Stimulated activated CD8-positive, alpha-beta memory T cell treated with anti-CD3 and anti-CD28 coated beads, Interleukin-4, amount 100 ng/mL, for 4 hours (primary cell): ENCODE measurements around the gene SLC40A1.

ENCODE experiments used
- DNase-seq, 2 donors: peaks; one replicate each; pipeline ENCODE4 v3.0.0-alpha.2; 2020; ENCODE audit warnings: low read depth in 2 of 2, low spot score in 1 of 2

SLC40A1 gene, protein sequence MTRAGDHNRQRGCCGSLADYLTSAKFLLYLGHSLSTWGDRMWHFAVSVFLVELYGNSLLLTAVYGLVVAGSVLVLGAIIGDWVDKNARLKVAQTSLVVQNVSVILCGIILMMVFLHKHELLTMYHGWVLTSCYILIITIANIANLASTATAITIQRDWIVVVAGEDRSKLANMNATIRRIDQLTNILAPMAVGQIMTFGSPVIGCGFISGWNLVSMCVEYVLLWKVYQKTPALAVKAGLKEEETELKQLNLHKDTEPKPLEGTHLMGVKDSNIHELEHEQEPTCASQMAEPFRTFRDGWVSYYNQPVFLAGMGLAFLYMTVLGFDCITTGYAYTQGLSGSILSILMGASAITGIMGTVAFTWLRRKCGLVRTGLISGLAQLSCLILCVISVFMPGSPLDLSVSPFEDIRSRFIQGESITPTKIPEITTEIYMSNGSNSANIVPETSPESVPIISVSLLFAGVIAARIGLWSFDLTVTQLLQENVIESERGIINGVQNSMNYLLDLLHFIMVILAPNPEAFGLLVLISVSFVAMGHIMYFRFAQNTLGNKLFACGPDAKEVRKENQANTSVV

DNA sequence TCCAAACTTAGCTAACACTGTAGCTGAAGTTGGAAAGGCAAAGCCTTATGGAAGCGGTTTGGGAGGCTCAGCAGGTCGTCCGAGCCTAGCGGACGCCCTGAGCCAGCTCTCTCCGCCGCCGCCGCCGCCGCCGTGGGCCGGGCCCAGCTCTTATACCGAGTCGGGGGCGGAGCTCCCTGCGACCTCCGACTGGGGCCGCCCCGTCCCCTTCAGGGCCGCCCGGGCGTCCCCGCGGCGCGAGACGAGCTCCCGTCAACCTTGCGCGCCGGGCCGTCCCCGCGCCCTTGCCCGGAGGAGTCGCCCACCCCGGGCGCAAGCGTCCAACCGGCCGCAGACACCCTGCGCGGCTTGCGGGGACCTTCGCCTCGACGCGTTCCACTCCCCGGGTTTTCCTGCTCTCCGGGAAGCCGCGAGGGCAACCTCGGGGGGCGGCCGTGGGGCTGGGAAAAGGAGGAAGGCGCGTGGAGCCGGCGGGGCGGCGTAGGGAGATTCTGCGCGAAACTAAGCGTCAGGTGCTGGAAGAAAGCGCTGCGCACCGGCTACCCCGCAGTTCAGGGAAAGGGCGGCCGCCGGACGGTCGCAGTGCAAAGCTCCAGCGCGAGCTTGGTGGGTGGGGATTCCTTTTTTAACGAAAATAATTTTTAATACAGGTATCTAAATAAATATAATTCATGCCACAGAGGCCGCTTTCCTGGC, at the start of gene SLC40A1:
TSS of gene SLC40A1 (minus strand) at position 129 of the 696 bp plus-strand sequence. CDS start 326 bp downstream, outside the sequence.
- DNase-seq: peak in 1 of 2 donors; percentile 38

DNA sequence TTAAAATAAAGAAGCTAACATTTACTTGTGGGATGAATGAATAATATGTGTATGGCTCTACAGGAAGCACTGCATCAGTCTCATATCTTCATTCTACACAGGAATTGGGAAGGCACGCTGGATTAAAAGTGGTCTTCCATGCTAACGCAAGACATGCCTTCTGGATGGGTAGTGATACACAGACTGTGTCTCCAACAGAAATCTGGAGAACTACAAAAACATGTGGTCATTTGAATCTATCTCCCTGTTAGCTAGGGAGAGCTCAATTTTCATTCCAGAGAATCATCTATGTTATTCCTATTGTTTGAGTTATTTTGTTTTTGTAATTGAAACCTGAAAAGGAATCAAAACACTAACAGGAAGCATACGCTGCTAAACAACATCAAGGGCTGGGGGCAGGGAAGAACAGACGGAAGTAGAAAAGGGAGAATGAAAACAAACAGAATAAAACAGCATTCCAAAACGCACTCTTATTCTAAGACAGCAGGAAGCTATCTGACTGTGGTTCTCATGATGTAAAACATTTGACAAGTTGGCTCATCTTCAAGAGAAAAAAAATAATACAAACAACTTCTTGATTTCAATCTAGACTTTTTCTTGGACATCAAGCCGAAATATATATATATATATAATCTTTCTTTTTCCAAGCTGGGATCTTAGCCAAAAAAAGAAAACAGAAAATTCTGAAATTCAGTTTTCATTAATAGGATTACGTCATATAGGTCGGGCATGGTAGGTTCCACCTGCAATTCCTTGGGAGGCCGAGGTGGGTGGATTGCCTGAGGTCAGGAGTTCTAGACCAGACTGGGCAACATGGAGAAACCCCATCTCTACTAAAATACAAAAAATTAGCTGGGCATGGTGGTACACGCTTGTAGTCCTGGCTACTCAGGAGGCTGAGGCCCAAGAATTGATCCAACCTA, 49.2 kb upstream of the SLC40A1 start:
- no peak for DNase-seq

DNA sequence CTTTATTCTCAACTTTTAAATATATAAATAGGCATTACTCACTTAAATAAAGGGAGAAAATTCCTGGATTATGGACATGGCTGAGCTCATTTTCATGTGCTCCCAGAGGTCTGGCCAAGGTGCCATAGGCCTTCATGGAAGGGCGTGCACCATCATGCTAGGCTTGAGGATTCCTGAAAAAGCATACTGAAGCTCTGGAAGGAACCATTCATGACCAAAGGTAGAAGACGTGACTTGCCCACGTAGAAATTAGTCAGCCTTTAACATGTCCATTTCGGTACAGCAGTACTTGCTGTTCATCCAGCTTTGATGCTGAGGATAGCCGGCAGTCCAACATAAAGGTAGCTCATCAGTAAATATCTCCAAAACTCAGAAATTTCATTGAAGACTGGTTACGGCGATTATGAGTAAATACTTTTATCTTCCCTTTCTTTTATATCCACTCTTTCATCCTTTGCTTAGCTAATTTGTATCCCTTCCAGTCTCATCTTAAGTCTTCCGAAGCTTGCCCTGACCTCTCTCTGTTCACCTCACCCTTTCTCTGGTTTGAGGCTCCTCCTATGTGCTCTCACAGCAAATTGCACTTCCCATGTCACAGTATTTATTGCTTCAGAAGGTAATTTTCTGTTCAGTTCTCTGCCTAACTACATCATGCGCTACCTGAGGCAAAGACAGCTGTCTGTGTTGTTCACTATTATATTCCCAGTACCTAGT, 48.4 kb upstream of the SLC40A1 start:
- no peak for DNase-seq

DNA sequence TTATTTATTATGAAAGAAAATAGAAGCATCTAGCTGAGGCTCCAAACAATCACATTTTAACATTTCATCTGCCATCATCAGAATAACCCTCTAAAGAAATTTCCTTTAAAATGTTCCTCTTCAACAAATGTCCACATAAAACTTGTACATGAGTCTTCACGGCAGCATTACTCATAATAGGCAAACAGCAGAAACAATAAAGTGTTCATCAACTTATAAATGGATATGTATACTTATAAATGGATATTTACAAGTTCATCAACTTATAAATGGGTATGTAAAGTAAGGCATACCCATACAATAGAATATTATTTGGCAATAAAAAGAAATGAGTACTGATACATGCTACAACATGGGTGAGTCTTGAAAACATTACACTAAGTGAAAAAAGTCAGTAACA, 47.2 kb upstream of the SLC40A1 start:
- DNase-seq: no peak

DNA sequence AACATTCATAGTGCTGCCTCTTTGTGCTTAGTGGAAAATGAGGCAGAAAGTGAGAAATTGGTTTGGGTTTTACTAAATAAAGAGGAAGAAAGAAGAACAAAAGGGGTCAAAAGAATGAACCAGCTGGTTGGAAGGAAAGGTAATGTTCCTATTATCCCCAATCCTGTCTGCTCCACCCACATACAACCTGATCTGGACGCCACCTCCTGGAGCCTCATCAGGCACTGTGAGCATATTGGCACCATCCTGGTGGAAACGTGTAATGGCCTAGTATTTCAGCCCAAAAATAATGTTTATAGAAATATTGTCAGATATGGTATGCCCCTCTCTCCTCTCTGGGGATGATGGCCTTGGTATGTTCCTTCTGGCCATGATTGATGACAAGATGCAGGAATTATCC, 45.0 kb upstream of the SLC40A1 start:
- no peak for DNase-seq

DNA sequence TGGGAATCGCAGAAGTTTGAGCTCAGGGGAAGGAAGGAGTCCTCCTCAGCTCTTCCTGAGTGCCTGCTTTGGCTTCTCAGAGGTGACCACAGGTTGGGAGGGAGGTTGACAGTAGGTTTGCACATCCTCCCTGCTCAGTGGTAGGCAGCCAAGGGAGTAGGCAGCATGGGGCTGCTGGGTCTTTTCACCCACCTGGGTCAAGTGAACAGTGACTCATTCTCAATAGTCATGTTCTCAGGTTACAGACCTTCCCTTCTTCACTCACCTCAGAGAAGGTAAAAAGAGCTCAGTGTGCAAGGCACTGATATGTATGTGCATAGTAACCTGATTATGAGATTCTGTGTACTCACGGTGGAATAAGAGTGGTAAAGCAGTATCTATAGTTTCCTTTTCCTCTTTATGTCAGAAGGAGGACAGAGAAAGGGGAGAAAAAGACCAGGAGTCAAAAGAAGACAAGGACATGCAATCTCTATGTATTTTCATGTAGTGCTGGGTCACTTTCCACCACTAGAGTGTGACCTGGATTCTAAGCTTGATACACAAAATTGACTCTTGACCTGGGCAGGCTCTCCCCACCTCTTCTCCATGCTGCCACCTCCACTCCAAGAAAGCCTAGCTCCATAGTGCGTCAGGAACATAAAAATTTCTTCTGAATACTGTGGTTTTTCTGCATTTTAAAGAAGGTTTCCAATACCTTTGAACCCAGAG, 44.2 kb upstream of the SLC40A1 start:
- DNase-seq: no peak

DNA sequence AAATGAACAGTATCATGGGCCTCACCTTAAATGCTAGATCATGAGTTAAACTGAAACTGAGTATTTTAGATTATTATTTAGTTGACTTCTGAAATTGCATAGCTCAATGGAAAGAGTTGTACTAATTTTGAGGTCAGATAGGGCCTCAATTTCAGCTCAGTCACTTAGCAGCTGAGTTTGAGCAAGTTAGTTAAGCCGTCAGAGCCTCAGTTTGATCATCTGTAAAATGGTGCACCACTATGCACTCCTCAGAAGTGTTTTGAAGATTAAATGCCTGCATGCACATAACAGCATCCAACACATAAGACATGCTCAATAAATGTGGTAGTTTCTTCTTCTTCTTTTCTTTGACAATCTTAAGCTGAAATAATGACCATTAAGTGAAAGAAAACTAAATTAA, 42.5 kb upstream of the SLC40A1 start:
- DNase-seq: no peak

DNA sequence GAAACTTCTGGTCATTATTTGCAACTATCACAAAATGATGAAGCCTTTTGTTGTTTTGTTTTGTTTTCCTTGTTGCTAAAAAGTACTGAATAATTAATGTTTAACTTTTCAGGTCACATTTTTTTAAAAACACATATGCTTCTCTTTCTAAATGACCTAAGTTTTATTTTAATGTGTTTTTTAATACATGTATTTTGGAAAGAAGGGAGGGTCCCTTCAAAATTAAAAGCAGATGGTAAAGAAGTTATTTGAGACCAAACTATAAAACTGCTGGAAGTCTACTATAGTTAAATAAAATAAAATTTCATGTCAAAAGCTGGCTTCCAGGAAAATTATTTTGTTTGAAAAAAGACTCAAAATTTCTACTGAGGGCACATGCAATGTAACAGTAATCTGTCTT, 41.2 kb upstream of the SLC40A1 start:
- no peak for DNase-seq

DNA sequence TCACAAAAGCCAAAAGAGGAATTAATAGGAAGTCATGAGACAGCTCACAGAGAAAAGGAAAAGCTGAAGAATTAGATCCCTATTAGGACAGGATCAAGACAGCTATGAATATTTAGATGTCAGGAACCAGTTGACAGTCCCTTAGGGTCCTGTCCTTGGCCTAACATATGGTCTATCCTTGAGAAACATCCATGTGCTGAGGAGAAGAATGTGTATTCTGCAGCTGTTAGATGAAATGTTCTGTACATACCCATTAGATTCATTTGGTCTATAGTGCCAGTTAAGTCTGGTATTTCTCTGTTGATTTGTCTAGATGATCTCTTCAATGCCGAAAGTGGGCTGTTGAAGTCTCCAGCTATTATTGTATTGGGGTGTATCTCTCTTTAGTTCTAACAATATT, 37.6 kb upstream of the SLC40A1 start:
- no peak for DNase-seq

DNA sequence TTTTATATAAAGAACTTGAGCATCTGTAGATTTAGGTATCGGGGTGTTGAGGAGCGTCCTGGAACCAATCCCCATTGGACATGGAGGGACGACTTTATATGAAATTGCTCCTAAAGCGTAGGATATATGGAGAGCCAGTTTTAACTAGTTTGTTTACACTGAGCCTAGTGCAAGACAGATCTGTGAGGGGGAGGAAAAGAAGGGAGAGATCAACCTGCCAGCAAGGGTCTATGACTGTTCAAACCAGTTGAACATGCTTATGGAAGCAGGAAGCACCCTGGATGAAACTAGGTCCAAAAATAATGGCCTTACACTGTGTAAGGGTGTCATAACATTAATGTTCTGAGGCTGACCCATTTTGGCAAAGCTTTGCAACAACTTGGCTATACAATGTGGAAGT, 34.0 kb upstream of the SLC40A1 start:
- no peak for DNase-seq

DNA sequence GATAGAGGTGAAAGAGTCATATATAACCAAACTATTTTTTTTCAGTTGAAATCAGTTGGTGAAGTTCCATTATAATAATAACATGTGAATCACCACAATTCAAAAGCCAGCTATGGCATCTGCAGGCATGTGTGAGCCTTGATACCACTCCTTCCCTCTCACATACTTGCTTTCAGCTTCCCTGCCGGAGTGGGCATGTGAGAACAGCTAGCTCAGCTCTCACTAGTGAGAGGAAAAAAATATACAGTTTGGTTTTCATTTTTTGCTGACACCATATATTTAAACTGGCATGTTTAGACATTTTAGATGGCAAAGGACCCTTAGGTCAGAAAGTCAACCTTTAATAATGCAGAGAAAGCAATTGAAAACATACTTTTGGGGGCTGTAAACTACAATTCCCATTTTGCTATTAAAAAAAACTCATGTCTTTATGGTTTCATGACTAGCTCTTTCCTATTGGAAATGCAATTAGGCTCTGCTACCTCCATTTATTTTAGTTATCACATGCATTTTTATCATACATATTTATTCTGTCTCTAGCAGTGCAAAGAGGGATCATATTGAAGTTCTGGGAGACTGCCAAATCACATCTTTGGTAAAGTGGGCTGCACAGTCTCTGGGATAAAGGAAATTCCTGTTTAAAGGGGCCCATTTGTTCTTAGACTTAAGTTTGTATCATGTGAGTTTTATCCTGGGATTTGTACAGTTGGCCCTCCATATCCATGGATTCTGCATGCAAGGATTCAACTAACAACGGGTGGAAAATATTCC, 33.2 kb upstream of the SLC40A1 start:
- DNase-seq: no peak

DNA sequence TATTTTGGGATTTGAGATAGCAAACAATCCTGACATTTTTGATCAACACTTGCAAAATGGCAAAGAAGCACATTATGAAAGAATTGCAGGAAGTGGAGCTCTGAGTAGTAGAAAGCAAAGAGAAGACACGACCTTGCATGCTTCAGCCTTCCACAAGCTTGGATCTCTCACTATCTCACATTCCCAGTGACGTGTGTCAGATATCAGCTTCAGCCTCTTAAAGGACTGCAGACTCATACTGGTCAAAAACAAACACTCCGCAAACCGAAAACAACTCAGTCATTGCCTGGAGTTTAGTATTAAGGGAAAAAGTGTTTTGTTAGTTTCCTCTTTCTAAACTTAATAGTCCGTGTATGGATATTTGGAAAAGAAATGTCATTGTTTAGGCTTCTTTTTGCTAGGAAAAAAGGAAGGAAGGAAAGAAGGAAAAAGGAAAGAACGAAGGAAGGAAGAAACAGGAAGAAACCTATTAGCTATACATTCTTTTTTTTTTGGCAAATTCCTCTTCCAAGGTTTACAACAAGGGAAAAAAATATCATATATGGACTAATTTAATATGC, 32.6 kb upstream of the SLC40A1 start:
- no peak for DNase-seq

DNA sequence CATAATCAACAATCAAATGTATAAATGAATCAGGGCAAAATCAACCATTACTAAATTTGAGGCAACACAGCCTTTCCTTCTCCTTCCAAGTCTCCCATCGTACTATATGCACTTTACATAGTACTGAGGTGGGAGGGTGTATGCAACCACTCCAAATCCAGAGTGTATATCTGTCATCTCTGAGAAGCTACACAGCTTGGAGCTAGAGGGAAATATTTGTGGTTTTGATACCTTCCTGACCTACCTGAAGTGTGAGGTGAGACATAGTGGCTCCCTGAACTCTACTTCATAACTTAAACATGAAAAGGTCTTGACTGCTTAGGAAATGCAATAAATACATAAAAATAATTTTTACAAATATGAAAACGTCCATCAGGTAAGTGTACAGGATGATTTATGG, 30.1 kb upstream of the SLC40A1 start:
- no peak for DNase-seq

DNA sequence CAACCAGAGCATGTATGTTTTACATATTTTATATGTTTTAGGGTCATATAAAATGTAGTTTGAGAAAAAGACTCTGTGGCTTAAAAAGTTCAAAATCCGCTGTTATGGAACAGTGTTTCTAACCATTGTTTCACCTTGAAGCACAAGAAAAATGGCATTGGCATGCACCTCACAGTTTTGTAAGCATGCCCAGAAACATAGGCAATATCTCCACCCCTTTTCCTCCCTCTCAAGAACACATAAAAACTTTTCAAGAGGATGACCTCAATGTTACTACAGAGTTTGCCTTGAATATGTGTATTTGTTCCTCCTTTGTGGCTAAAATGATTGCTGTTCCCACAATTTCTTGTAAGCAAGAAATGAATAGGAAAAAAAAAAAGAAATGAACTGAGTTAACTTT, 29.3 kb upstream of the SLC40A1 start:
- DNase-seq: no peak

DNA sequence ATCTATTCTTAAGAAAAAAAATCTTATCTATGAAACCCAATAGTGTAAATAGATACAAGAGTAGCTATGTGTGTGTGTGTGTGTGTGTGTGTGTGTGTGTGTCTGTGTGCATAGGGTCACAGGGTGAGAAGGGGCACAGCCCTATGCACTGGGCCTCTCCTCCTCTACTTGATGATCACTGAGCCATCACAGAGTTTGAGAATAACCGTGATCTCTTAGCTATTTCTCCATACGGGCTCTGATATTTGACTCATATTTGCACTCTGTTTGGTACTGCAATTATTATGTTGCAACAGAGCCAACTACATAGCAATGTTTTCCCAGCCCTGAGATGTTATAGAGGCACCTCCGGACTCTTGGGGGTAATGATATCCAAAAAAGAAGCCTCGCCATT, 28.8 kb upstream of the SLC40A1 start:
- no peak for DNase-seq

DNA sequence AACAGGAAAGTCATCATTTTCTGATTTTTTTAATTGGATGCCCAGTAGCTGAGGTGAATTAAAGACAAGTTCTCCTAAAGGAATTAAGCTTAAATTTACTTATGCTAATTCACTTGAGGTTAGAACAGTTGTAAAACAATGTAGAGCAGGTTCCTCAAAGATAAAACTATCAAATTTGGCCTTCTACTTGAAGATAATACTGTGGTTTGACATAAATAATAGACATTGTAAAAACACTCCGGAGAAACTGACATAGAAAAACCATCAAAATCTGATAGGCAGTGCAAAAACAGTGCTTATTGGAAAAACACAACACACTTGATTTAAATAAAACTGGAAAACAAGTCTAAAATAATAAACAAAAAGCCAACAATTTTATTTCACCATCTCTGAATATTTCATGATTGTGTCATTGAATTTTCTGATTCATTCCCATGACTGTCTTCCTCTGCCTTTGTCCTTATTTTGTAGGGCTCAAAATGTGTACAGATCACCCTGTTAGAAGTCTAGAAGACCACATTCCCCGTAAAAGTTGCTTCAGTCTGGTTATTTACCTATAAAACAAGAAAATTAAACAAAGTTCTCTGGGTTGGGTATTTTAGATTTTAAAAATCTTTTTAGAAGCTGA, 28.3 kb upstream of the SLC40A1 start:
- DNase-seq: no peak

DNA sequence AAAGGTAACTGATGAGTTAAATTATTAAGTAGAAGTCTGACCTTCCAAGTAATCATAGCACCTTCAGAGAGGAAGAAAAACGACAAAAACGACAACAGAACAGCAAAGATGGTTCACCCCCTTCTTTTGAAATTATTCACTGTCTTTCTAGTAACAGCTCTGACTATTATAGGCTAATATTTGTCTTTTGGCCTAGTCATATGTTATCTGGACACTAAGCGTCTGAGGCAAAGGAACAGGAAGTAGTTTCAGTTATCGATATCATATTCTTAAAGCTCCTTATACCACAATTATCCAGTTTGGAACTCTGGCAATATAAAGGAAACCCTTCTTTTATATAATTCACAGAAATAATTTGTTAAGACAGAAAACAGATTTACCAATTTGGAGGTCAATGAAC, 27.6 kb upstream of the SLC40A1 start:
- DNase-seq: no peak

DNA sequence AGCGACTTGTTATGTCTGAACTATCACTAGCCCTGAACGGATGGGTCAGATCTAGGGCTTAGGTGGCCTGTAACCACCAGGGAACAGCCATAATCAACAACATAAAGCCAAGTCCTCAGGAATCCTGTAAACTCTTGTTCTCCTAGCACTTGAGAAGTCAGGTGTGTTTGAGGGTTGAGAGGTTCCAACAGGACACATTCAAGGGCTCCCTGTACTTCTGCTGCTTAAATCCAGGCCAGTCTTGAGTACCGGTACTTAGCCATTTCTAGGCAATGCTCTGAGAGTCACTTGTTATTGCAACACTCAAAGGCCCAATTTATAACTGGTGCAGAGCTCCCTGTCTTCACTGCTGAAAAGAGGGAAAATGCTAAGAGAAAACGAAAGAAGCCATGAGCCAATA, 21.6 kb upstream of the SLC40A1 start:
- DNase-seq: no peak
